ENCODE data around the gene PPARD.
"Not testable (repeated sequence)": the region's sequence is repeated elsewhere in the genome, so short reads cannot be mapped to it uniquely, and the experiment has no call there.

The PPARD gene

DNA sequence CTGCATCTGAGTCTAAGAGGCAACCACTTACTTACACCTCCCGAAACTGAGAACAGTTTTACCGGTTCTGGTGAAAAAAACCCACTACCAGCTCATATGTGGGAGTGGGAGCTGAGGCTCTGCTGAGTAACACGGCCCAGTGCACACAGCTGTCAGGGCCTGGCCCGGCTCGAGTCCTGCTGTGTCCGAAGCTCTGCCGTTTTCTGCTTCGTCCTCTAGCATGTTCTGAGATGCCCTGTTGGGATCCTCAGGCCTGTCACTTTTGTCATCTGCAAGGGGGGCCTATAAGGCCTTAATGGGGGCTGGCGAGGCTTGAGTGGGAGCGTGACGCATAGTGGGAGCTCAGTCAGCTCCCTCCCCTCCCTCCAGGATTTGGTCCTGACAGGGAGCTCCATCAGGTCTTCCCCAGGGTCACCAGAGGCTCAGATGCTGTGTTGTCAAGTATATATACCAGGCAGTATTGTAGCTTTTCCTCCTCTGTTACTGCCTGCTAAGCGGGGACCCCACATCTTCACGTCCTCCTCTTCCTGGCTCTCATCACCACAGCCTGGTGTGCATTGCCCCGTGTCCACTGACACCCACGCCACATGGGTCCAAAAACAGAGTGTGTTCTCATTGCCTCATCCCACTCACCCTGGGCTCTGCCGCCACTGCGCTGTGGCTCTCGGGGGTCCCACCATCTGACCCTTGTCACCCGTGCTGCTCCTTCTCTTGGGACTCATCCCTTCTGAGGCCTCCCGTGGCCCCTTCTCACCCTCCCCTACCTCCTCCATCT, 64.5 kb downstream of the PPARD start:
- DNase-seq (ENCODE audit: low spot score) = no peak

DNA sequence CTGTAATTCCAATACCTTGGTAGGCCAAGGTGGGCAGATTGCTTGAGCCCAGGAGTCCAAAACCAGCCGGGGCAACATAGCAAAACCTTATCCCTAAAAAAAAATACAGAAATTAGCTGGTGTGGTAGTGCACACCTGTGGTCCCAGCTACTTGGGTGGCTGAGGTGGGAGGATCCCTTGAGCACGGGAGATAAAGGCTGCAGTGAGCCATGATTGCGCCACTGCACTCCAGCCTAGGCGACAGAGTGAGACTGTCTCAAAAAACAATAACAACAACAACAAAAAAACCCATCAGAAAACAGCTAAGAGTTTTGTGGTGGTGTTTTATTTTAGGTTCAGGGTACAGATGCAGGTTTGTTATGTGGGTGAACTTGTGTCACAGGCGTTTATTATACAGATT, 66.9 kb downstream of the PPARD start:
- DNase-seq (ENCODE audit: low spot score) = no peak

DNA sequence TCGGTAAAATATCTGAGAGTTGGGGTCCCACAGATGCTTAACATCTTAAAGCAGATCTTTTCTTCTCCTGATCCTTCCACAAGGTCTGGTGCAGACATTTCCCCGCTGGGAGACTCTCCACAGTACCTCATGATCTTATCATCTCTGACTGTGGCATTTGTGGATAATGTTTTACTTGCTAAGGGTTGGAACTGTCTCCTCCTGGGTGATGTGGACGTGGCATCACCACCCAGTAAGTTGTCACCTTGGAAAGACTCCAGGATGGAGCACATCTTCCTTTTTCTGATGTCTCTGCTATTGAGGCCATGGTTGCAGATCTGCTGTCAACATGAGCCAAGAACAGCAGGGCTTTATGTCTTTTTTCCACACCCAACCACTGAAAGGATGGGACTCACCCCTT, 67.8 kb downstream of the PPARD start:
- no peak for DNase-seq (ENCODE audit: low spot score)

DNA sequence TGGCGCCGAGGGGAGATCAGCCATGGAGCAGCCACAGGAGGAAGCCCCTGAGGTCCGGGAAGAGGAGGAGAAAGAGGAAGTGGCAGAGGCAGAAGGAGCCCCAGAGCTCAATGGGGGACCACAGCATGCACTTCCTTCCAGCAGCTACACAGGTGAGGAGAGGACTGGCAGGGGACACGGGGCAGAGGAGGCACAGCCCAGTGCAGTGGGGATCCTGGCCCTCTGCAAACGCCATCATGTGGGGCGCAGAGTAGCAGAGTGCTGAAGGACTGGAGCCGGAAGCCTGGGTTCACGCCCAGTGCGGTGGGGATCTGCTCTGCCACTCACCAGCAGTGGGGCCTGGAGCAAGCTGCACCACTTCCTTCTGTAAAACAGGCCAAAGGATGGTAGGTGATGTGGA, 68.7 kb downstream of the PPARD start:
- no peak for DNase-seq (ENCODE audit: low spot score)

DNA sequence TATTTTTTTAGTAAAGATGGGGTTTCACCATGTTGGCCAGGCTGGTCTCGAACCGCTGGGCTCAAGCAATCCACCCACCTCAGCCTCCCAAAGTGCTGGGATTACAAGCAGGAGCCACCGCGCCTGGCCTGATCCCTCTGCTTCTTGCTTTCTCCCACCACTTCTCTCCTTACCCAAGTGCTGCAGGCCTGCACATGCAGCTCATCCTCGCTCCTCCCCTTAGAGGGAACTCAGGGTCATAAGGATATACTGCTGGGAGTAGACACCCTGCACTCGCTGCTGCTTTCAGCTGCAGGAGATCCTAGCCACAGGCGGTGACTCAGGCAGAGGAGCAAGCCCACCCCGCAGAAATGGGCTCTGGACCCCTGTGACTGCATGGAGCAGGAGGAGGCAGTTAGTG, 69.7 kb downstream of the PPARD start:
- no peak for DNase-seq (ENCODE audit: low spot score)

DNA sequence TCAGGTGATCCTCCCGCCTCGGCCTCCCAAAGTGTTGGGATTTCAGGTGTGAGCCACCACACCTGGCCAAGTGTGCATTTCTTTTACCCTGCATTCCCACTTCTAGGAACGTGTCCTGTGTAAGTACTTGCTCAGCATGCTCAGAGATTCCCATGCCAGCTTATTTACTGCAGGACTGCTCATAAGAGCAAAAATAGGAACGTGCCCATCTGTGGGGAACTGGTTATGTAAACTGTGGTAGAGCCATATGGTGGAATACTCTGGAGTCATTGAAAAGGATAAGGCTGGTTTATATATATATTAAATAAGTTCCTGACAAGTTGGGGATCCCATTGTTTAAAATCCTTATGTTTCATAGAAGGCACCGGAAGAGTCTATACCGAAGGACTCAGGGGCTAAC, 71.6 kb downstream of the PPARD start:
- DNase-seq (ENCODE audit: low spot score) = no peak

DNA sequence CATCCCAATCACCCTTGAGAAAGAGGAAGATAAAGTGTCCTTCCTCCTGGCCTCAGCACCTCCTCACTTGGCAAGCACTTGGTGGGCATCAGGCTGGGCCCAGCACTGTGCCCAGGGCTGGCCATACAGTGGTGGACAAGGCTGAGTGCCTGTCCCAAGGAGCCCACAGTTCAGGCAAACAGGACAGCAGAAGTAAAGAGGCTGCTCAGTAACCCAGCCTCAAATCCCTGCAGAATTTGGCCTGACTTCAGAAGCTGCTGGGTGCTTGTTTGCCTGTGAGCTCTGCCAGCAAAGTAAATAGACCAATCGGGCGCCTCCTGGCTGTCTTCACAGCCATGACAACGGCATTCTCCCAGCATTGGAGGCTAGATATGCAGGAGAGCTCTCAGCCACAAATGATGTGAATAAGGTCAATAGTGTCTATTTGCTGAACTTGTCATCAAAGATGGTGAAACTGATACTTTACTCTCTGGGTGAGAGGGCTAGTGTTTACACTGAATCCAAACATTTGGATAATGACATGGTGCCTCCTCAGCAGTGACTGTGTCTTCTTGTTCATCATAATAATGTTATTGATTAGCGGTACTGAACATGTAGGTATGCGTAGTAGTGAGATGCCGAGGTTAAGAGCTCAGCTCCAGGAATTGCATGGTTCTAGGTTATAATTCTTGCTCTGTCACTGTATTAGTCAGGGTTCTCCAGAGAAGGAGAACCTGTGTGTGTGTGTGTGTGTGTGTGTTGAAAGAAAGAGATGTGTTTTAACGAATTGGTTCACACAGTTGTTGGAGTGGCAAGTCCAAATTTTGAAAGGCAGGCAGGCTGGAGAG, 72.9 kb downstream of the PPARD start:
- DNase-seq (ENCODE audit: low spot score) = no peak

DNA sequence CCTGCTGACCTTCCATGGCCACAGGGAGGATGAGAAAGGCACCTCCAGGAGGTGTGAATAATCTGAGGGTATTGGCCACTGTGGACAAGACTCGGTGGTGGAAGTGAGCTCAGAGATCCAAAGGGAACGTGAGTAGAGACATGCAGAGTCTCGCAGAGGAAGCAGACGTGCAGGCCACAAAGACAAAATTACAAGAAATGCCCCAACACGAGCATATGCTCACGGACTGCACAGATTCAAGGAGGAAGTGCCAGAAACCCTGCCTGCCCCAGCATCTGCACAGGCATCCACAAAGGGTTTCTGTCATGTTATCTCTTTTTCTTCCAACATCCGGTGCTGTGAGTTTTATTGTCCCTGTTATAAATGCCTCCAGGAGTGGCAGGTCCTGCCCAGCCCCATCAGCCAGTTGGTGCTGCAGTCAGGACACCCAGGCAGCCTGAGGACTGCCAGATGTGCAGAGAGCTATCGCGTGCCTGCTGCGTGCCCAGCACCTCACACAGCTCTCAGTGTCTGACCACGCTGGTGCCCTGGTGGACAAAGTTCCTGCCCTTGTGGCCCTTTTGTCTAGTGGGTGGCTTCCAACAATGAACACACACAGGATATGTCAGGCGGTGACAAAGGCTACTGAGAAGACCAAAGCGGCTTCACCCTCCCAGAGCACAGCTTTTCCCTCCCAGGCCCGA, 75.8 kb downstream of the PPARD start:
- DNase-seq (ENCODE audit: low spot score) = no peak

DNA sequence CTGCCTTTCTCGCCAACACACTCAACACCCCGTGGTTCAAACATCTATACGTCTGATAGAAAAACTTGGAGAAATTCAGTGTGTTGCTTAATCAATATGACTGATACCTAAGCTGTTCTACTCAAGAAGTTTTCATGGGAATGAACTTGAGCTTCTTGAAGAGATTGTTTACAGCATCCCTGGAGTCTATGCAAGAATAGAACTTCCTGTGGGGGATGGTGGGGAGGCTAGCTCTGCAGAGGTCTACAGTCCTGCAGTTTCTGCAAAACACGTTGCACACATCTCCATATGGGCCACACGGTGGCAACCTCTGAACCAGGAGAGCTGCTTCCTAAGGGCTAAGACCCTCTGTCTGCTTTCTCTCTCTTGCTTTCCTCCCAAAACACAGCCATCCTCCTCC, 77.1 kb downstream of the PPARD start:
- no peak for DNase-seq (ENCODE audit: low spot score)

DNA sequence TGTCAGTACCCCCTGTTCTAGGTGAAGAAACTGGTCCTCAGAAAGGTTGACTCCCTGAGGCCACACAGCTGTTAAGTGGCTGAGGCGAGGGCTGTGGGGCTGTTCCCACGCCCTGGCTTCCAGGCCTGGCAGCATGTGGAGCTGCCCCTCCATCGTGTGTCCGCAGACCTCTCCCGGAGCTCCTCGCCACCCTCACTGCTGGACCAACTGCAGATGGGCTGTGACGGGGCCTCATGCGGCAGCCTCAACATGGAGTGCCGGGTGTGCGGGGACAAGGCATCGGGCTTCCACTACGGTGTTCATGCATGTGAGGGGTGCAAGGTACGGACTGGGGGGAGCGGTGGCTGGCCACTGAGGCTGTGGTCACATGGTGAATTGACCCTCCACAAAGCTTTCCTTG, 77.6 kb downstream of the PPARD start:
- DNase-seq (ENCODE audit: low spot score) = no peak

DNA sequence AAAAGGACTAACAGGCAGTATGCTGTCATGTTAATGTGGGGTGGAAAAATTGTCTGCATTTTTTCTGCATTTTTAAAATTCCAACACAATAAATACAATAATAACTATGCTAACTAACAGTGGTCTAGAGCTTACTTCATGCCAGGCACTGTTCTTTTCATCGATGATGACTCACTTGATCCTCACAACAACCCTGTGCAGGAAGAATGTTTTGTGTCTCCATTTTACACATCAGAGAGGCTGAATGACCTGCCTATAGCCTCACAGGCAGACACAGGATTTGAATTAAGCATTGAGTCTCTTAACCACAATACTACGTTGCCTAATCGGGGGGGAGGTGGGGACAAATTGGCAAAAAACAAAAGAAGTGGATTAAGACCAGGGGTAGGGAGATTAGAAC, 82.9 kb downstream of the PPARD start:
- no peak for DNase-seq (ENCODE audit: low spot score)

DNA sequence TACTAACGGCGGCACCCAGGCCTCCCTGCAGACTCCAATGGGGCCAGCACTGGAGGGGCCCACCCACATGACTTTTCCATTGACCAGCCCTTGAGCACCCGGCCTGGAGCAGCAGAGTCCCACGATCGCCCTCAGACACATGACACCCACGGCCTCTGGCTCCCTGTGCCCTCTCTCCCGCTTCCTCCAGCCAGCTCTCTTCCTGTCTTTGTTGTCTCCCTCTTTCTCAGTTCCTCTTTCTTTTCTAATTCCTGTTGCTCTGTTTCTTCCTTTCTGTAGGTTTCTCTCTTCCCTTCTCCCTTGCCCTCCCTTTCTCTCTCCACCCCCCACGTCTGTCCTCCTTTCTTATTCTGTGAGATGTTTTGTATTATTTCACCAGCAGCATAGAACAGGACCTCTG, 83.7 kb downstream of the PPARD start:
- no peak for DNase-seq (ENCODE audit: low spot score)

DNA sequence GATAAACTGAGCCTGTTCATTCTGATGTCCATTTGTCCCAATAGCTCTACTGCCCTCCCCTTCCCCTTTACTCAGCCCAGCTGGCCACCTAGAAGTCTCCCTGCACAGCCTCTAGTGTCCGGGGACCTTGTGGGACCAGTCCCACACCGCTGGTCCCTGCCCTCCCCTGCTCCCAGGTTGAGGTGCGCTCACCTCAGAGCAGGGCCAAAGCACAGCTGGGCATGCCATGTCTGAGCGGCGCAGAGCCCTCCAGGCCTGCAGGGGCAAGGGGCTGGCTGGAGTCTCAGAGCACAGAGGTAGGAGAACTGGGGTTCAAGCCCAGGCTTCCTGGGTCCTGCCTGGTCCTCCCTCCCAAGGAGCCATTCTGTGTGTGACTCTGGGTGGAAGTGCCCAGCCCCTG, 85.1 kb downstream of the PPARD start:
- no peak for DNase-seq (ENCODE audit: low spot score)

DNA sequence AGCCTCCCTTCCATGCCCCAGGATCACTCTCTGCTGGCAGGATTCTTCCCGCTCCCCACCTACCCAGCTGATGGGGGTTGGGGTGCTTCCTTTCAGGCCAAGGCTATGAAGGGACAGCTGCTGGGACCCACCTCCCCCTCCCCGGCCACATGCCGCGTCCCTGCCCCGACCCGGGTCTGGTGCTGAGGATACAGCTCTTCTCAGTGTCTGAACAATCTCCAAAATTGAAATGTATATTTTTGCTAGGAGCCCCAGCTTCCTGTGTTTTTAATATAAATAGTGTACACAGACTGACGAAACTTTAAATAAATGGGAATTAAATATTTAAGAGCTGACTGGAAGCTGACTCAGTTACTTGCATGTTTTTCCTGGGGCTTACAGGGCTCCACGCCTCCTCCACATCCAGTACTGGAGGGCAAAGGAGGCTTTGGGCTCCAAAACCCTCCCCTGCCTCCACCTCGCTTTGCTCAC, 85.5 kb downstream of the PPARD start:
- no peak for DNase-seq (ENCODE audit: low spot score)

DNA sequence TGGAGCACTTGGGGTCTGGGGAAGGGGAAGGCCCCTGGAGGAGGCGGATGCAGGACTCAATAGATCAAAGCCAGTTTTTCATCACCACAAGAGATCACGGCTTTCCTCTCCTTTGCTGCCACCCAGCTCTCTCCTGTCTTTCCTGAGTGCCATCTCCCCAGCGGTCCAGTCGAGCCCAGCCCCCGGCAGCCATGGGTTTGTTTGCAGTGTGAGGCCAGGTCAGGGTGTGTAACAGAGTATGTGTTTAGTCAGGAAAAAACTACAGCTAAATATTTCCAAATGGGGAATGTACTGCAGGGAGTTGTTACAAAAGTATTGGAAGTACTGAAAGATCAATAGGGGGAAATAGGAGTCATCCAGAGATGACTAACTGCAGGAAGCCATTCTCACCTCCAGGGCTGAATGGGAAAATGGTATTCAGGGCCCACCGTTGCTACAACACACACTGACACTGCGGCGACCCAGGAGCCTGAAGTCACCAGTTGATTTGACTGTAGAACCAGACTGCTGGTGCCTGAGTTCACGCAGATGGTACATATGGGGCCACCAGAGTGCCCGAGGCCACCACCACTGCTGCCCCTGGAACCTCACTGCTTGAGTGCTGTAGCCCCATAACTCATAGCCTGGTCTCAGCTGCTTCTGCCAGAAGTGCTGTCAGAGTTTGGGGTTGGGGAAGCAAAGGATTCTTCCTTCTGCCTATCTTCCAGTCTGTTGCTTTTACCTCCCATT, 86.2 kb downstream of the PPARD start:
- DNase-seq (ENCODE audit: low spot score) = no peak

DNA sequence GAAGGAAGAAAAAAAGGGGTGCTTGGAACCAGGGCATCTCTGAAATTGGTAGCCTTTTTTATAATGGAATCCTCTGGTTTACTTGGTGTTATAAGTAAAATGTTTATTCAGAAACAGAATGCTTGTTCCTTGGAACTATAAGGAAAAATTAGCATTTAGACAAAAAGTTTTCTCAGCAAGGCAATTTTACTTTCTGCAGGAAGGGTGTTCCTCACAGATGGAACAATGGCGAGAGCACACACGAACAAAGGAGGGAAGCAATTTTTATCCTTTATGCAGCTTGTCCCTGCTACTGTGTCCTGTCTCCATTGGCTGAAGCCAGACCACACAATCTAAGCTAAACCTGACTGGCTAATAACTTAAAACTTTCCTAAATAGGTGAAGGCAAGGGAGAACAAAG, 87.1 kb downstream of the PPARD start:
- no peak for DNase-seq (ENCODE audit: low spot score)

DNA sequence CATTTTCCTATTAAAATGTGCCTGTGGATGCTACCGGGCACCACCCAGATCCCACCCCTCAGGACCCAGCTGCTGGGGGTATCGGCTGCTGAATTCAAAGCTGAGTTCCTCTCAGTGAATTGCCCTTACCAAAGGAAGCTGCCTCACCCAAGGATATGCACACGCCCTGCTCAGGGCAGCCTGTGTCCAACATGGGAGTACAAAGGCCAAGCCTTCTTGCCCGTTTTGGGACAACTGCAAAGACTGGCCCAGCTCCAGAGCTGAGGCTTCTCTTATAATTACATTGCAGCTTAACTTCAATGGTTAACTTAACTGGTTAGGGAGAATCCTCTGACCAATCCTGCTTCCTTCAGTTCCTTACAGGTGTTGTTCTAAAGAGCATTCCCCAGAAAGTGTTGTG, 89.9 kb downstream of the PPARD start:
- no peak for DNase-seq (ENCODE audit: low spot score)

DNA sequence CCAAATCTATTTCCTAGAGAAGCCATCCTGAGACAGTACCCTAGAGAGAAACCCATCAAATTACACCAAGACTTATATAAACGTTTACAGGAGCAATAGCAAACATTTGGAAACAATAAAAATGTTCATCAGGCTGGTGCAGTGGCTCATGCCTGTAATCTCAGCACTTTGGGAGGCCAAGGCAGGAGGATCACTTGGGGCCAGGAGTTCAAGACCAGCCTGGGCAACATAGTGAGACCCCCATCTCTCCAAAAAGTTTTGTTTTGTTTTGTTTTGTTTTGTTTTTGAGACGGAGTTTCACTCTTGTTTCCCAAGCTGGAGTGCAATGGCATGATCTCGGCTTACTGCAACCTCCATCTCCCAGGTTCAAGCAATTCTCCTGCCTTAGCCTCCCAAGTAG, 90.3 kb downstream of the PPARD start:
- not testable (repeated sequence) for DNase-seq (ENCODE audit: low spot score)

DNA sequence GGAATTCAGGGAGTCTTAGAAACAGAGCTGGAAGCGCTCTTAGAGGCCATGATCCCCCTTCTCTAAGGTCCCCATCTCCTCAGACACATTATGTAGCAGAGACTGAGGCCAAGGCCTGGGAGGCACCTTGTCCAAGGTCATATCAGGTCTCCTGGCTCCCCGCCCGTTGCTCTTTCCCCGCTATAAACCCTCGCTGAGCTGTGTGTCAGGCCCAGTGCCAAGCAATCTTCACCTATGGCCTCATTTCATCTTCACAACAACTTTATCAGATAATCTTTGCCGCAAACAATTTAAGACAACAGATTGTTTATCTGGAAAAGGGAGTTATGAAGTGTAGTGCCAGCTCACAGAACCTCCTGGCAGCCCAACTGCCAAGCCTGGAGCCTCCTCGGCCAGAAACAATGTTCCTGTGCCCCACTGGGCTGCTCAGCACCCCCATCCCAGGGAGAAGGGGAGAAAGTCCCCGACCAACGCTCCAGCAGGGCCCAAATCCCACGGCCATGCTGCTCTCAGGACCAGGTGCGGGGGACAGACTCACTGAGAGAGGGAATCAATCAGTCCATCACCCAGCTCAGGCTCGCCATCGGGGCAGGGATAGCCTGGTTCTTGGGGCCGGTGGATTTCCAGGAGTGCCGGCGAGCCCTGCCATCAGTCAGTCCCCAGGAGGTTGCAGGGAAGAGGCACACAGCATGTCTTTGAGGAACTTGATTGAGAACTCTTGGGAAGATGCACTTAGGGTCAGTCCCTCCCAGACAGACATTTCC, 92.9 kb downstream of the PPARD start:
- no peak for DNase-seq (ENCODE audit: low spot score)

DNA sequence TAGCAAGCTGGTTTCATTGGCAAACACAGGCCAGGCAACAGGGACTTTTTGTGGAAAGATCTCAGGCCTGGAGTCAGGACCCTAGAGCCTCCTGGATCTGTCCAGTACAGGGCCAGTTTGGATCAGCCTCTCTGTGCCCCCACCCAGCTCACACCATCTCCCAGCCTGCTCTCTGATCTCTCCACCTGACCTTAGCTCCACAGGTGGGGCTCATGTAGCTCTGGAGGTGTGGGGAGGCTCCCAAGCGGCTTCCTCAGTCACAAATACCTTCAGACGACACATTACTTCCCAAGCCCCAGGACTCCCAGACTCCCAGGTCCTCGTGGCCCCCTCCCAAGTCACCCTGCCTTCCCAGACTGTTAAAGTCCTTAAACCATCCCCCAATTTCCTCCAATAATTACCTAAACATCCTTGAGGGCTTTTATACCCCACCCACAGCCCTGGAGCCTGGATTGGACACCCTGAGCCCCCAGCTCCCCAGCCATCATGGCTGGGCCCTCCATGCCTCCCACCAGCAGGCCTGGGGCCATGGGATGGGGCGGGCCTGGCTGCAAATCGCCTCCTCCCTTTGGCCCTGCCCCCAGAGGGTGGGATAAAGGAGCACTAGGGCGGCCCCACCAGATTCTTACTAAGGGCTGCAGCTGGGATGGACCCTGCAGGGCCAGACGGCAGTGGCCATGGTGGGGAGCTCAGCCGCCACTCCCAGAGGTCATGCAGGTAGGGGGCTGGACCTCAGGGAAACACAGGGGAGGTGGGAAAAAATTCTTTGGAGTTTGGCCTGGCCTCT, 93.9 kb downstream of the PPARD start:
- no peak for DNase-seq (ENCODE audit: low spot score)

Measured in RKO (cell line).